Kidney (tissue), 14 donors: ENCODE measurements around the gene SPACA9. TPM values are rescaled to one million over a fixed set of nuclear protein-coding genes. Genes with fewer than 3 reads are reported as not detected.

Experiments
- DNase-seq, 5 donors: peaks; one replicate each; pipeline ENCODE4 v3.0.0-alpha.2; 2013 to 2020
- FAIRE-seq: peaks from 2 replicates; lab custom pipeline; 2012; peaks lifted over from hg19 to GRCh38; lab: Jason Lieb, UNC
- H3K27ac ChIP-seq, 2 donors: one replicate each; pipeline ENCODE4 v1.7.0; 2013; ENCODE audit warnings: low read depth in 2 of 2, low read length in 2 of 2, inconsistent platforms in 1 of 2
- H3K27me3 ChIP-seq: one replicate; pipeline ENCODE4 v1.7.1; 2013; ENCODE audit warnings: low read length, inconsistent platforms; ENCODE audit not compliant: control insufficient read depth, insufficient read depth
- H3K36me3 ChIP-seq, 3 donors: one replicate each; pipeline versions ENCODE4 v1.7.0 to v1.7.1; 2013; ENCODE audit warnings: low read length in 3 of 3, control low read depth in 1 of 3, inconsistent platforms in 1 of 3; ENCODE audit not compliant: insufficient read depth in 3 of 3, control insufficient read depth in 2 of 3
- H3K4me1 ChIP-seq, 3 donors: one replicate each; pipeline versions ENCODE4 v1.7.0 to v1.7.1; 2013; ENCODE audit warnings: low read length in 3 of 3, inconsistent platforms in 1 of 3, low read depth in 1 of 3; ENCODE audit not compliant: control insufficient read depth in 2 of 3, insufficient read depth in 2 of 3
- H3K4me3 ChIP-seq, 3 donors: one replicate each; pipeline versions ENCODE4 v1.7.0 to v1.8.1; 2013; ENCODE audit warnings: low read length in 3 of 3, control low read depth in 1 of 3, inconsistent platforms in 1 of 3
- H3K9ac ChIP-seq, 3 donors: one replicate each; pipeline versions ENCODE4 v1.7.0 to v1.7.1; 2013; ENCODE audit warnings: low read length in 3 of 3, control low read depth in 1 of 3, inconsistent platforms in 1 of 3
- H3K9me3 ChIP-seq, 3 donors: one replicate each; pipeline versions ENCODE4 v1.7.0 to v1.7.1; 2013; ENCODE audit warnings: low read length in 3 of 3, control low read depth in 1 of 3, inconsistent platforms in 1 of 3; ENCODE audit not compliant: control insufficient read depth in 2 of 3, insufficient read depth in 1 of 3
- CTCF ChIP-seq: IDR thresholded peaks from 3 replicates; pipeline ENCODE4 v1.5.1; 2012; ENCODE audit warnings: mild to moderate bottlenecking, moderate library complexity, borderline replicate concordance; ENCODE audit not compliant: insufficient read depth; ENCODE audit errors: extremely low read depth
- intact Hi-C: fragments of 100-400 bp; cut with DNase I; formaldehyde crosslinking; loops from one replicate; pipeline ENCODE4 v1.11.1; 2022
- polyA plus RNA-seq: library from polyadenylated mRNA; stranded (reverse); fragments of 350-450 nt; fragmentation: Illumina TruSeq; extraction: RNeasy Lipid Tissue Mini Kit (QIAGEN cat#74804); gene quantifications from one replicate; pipeline ENCODE4 v1.2.3, GENCODE V29; 2014; ENCODE audit warnings: low read depth, low replicate concordance; ENCODE audit not compliant: insufficient read depth
- total RNA-seq: library from RNA; stranded (reverse); fragmentation: NEBNext Ultra II Directional; extraction: Animal tissue kit (Norgen Biotek cat#: 25700); gene quantifications from one replicate; pipeline ENCODE4 v1.2.1, GENCODE V29; 2021
- donor health status: control.
- donor health status: control.
- donor health status: control.
- donor health status: control.
- donor health status: control.
- donor health status: DM: yes; HTN: yes; CAD: no.
- donor health status: Normal renal cell carcinoma (clear cell type).

Gene SPACA9
- total and polyA plus RNA-seq, 2 donors from 2014 or later: 8.7 to 17.1 TPM

GRCh38 chr9:132886334-132886725, 7.6 kb downstream of the SPACA9 start:
- no peak overlapping the region for H3K4me3 ChIP-seq
- no peaks in the 10 kb centered on the region for H3K27me3 ChIP-seq
- FAIRE-seq (no peak), DNase-seq (no peak)
- no peaks in the 10 kb centered on the region for H3K9me3 ChIP-seq
- H3K9ac ChIP-seq: no peak overlapping the region
- intact Hi-C loops: no loop called here
- H3K4me1 ChIP-seq: no peaks in the 10 kb centered on the region
- no peaks in the 10 kb centered on the region for H3K36me3 ChIP-seq
- H3K27ac ChIP-seq: no peak overlapping the region
- no peak for TF ChIP-seq CTCF

GRCh38 chr9:132887181-132888120, 8.8 kb downstream of the SPACA9 start:
- Histone ChIP-seq H3K27ac (no peak overlapping the region), H3K27me3 (no peaks in the 10 kb centered on the region), H3K4me3 (no peak overlapping the region), H3K4me1 (no peaks in the 10 kb centered on the region), H3K9me3 (no peaks in the 10 kb centered on the region), H3K9ac (no peak overlapping the region), H3K36me3 (peaks cover 0 to 7% (median 3%) of the 10 kb centered on the region in 3 donors)
- no peak for TF ChIP-seq CTCF
- FAIRE-seq: no peak
- intact Hi-C loops: no loop called here
- peak in 1 of 5 donors; percentile 43 for DNase-seq

DNA sequence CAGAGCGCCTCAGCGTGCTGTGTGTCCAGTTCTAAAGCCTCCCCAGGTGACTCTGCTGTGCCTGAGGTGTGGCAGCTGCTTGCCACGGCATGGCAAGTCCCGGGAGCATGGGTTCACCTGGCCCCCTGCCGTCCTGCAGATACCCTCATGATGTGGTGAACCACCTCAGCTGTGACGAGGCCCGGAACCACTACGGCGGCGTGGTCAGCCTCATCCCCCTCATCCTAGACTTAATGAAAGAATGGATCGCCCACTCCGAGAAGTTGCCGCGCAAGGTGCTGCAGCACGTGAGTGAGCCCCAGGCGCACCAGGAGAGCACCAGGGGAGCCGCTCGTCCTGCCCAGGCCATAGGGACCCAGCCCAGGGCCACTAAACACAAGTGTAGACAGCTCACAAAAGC, 9.5 kb downstream of the SPACA9 start:
- Histone ChIP-seq H3K9ac (no peak overlapping the region), H3K9me3 (no peaks in the 10 kb centered on the region), H3K4me3 (no peak overlapping the region), H3K27me3 (no peaks in the 10 kb centered on the region), H3K36me3 (peaks cover 0 to 7% (median 3%) of the 10 kb centered on the region in 3 donors), H3K4me1 (no peaks in the 10 kb centered on the region), H3K27ac (no peak overlapping the region)
- no peak for TF ChIP-seq CTCF
- intact Hi-C loops: no loop called here
- no peak for FAIRE-seq
- DNase-seq: no peak
